SK-N-SH (cell line): ENCODE measurements around the gene CDC42EP4. TPM values are rescaled to one million over a fixed set of nuclear protein-coding genes. Genes with fewer than 3 reads are reported as not detected.

Experiments
- CTCF ChIA-PET: fragments of 300-600, 350-600 bp; formaldehyde crosslinking; extraction: SDS; loops from one replicate; lab custom pipeline; 2021; lab: Yijun Ruan, JAX
- POLR2A ChIA-PET: fragments of 350-600 bp; sonication (Branson Sonifier 250); formaldehyde crosslinking; extraction: SDS; loops from one replicate; lab custom pipeline; 2020; ENCODE audit warnings: antibody characterized with exemption, inconsistent platforms; lab: Yijun Ruan, JAX
- DNase-seq: peaks from one replicate; pipeline ENCODE4 v3.0.0; 2012
- H2AFZ ChIP-seq: fragments of 200-600 bp; sonication (generic); 2 replicates; pipeline ENCODE4 v1.8.1; 2016; ENCODE audit warnings: antibody characterized with exemption, mild to moderate bottlenecking, low read depth
- H3F3A ChIP-seq: fragments of 200-600 bp; sonication (generic); replicated peaks from 2 replicates; pipeline ENCODE3; 2016; ENCODE audit warnings: antibody characterized with exemption, mild to moderate bottlenecking; ENCODE audit not compliant: insufficient read depth
- H3K27ac ChIP-seq, 2 experiments: fragments of 200-500 bp in 1 of 2; fragments of 200-600 bp in 1 of 2; sonication (Bioruptor generic) in 1 of 2; sonication (generic), shearing (Covaris generic) in 1 of 2; 2 replicates each; pipeline versions ENCODE4 v1.5.1 to v1.6.1; 2014 to 2016; ENCODE audit warnings: low read depth in 2 of 2, inconsistent platforms in 1 of 2, low read length in 1 of 2, mild to moderate bottlenecking in 1 of 2, mixed read lengths in 1 of 2
- H3K27me3 ChIP-seq: fragments of 200-600 bp; sonication (generic), shearing (Covaris generic); 2 replicates; pipeline ENCODE4 v1.6.1; 2016; ENCODE audit warnings: mixed run types; ENCODE audit not compliant: insufficient read depth
- H3K36me3 ChIP-seq, 2 experiments: fragments of 200-500 bp in 1 of 2; fragments of 200-600 bp in 1 of 2; sonication (Bioruptor generic) in 1 of 2; sonication (generic) in 1 of 2; replicated peaks in 1 of 2; 2 replicates each; pipeline versions ENCODE3 to v1.5.1; 2014 to 2016; ENCODE audit warnings: low read length in 1 of 2, mild to moderate bottlenecking in 1 of 2; ENCODE audit not compliant: insufficient read depth in 2 of 2, control insufficient read depth in 1 of 2
- H3K4me1 ChIP-seq, 2 experiments: fragments of 200-500 bp in 1 of 2; fragments of 200-600 bp in 1 of 2; sonication (Bioruptor generic) in 1 of 2; sonication (generic), shearing (Covaris generic) in 1 of 2; 2 replicates each; pipeline versions ENCODE4 v1.5.1 to v1.6.1; 2014 to 2016; ENCODE audit warnings: low read depth in 1 of 2, low read length in 1 of 2, mixed run types in 1 of 2; ENCODE audit not compliant: insufficient read depth in 2 of 2, control insufficient read depth in 1 of 2
- H3K4me2 ChIP-seq: fragments of 200-600 bp; sonication (generic), shearing (Covaris generic); 2 replicates; pipeline ENCODE4 v1.6.1; 2017; ENCODE audit warnings: mixed run types
- H3K4me3 ChIP-seq, 2 experiments: fragments of 200-500 bp in 1 of 2; fragments of 200-600 bp in 1 of 2; sonication (Bioruptor generic) in 1 of 2; sonication (generic), shearing (Covaris generic) in 1 of 2; 2 replicates each; pipeline versions ENCODE4 v1.5.1 to v1.8.1; 2014 to 2016; ENCODE audit warnings: low read depth in 2 of 2, inconsistent platforms in 1 of 2, low read length in 1 of 2, mild to moderate bottlenecking in 1 of 2, mixed read lengths in 1 of 2, moderate library complexity in 1 of 2
- H3K79me2 ChIP-seq: fragments of 200-600 bp; sonication (generic); 2 replicates; pipeline ENCODE4 v1.8.1; 2017; ENCODE audit warnings: mild to moderate bottlenecking; ENCODE audit not compliant: insufficient read depth
- H3K9ac ChIP-seq: fragments of 200-600 bp; sonication (generic); 2 replicates; pipeline ENCODE4 v1.6.1; 2017; ENCODE audit warnings: mixed run types
- H3K9me2 ChIP-seq: fragments of 200-600 bp; sonication (generic); 2 replicates; pipeline ENCODE4 v1.6.1; 2017; ENCODE audit warnings: mixed run types
- H3K9me3 ChIP-seq: fragments of 200-600 bp; sonication (generic); 2 replicates; pipeline ENCODE4 v1.6.1; 2017; ENCODE audit warnings: mixed run types, mild to moderate bottlenecking, moderate library complexity
- H4K20me1 ChIP-seq: fragments of 200-600 bp; sonication (generic); 2 replicates; pipeline ENCODE4 v1.6.1; 2017; ENCODE audit warnings: mild to moderate bottlenecking, mixed run types; ENCODE audit not compliant: insufficient read depth
- EZH2phosphoT487 ChIP-seq: fragments of 200-600 bp; sonication (generic); IDR thresholded peaks from 2 replicates; pipeline ENCODE4 v1.6.1; 2017; ENCODE audit warnings: low read depth, mixed run types, mild to moderate bottlenecking, antibody characterized with exemption, moderate library complexity, borderline replicate concordance
- FOSL2 ChIP-seq: IDR thresholded peaks from 2 replicates; pipeline ENCODE4 v1.4.0; 2012; ENCODE audit warnings: low read depth, mild to moderate bottlenecking, moderate library complexity, borderline replicate concordance
- GABPA ChIP-seq: IDR thresholded peaks from 2 replicates; pipeline ENCODE4 v1.4.0; 2012; ENCODE audit warnings: low read depth, mild to moderate bottlenecking
- JUND ChIP-seq: IDR thresholded peaks from 2 replicates; pipeline ENCODE4 v1.4.0; 2012
- MXI1 ChIP-seq: IDR thresholded peaks from 2 replicates; pipeline ENCODE4 v1.6.1; 2012; ENCODE audit warnings: mild to moderate bottlenecking, low read depth, low read length, improper control_type of control experiment
- NFIC ChIP-seq: IDR thresholded peaks from 2 replicates; pipeline ENCODE4 v1.4.0; 2012; ENCODE audit warnings: borderline replicate concordance
- POLR2AphosphoS5 ChIP-seq: IDR thresholded peaks from 2 replicates; pipeline ENCODE4 v1.6.1; 2012; ENCODE audit warnings: low read depth, low read length
- RCOR1 ChIP-seq: fragments of 150-350 bp; IDR thresholded peaks from 2 replicates; pipeline ENCODE4 v1.6.1; 2017; ENCODE audit warnings: antibody characterized with exemption, low read length
- RXRA ChIP-seq: IDR thresholded peaks from 2 replicates; pipeline ENCODE4 v1.4.0; 2012; ENCODE audit warnings: low read depth, mild to moderate bottlenecking, borderline replicate concordance
- SMC3 ChIP-seq: IDR thresholded peaks from 2 replicates; pipeline ENCODE4 v1.6.1; 2012; ENCODE audit warnings: low read depth, low read length, improper control_type of control experiment
- TAF1 ChIP-seq: IDR thresholded peaks from 2 replicates; pipeline ENCODE4 v1.6.1; 2012; ENCODE audit warnings: low read depth, mild to moderate bottlenecking, low read length, moderate library complexity, borderline replicate concordance
- WGBS: methylation state at CpG from one replicate; pipeline ENCODE4 v1.1.6; 2017; ENCODE audit warnings: low lambda C conversion rate; 5-methylcytosine and 5-hydroxymethylcytosine counted together
- polyA plus RNA-seq, 3 experiments: library from polyadenylated mRNA; depleted of rRNA; stranded (reverse); fragments of >200 nt; gene quantifications; 2 replicates each; pipeline ENCODE4 v1.2.3, GENCODE V29; 2012
- TF ChIP-seq, protein P1 (sequence below): IDR thresholded peaks from 2 replicates; pipeline ENCODE4 v1.4.0; 2012; ENCODE audit warnings: low read depth, borderline replicate concordance
- TF ChIP-seq, protein P2 (sequence below): fragments of 150-350 bp; IDR thresholded peaks from 2 replicates; pipeline ENCODE4 v1.6.1; 2016; ENCODE audit warnings: mild to moderate bottlenecking, low read depth, low read length
- TF ChIP-seq, protein P3 (sequence below): IDR thresholded peaks from 2 replicates; pipeline ENCODE4 v1.4.0; 2012; ENCODE audit warnings: low read depth, borderline replicate concordance
- TF ChIP-seq, protein P4 (sequence below): IDR thresholded peaks from 2 replicates; pipeline ENCODE4 v1.4.0; 2012; ENCODE audit warnings: low read depth
- TF ChIP-seq, protein P5 (sequence below): IDR thresholded peaks from 2 replicates; pipeline ENCODE4 v1.6.1; 2012; ENCODE audit warnings: mild to moderate bottlenecking, low read depth, low read length, moderate library complexity

The CDC42EP4 gene
- polyA plus RNA-seq, 1 of the 3 experiments (the other 2 are of a cell fraction), result 28.3 TPM

GRCh38 chr17:73341350-73342049, 29.7 kb upstream of the CDC42EP4 start:
- 73% methylated on average over 15 of the region's 15 CpGs for WGBS
- H3K9ac ChIP-seq, result no peak overlapping the region
- no peaks in the 10 kb centered on the region for H4K20me1 ChIP-seq
- H3K9me3 ChIP-seq, result no peaks in the 10 kb centered on the region
- TF ChIP-seq RCOR1 (no peak), TAF1 (no peak), NFIC (no peak), FOSL2 (no peak), MXI1 (no peak), JUND (no peak), SMC3 (no peak), GABPA (no peak), POLR2AphosphoS5 (no peak), EZH2phosphoT487 (no peak), RXRA (no peak)
- TF ChIP-seq, protein P1, sequence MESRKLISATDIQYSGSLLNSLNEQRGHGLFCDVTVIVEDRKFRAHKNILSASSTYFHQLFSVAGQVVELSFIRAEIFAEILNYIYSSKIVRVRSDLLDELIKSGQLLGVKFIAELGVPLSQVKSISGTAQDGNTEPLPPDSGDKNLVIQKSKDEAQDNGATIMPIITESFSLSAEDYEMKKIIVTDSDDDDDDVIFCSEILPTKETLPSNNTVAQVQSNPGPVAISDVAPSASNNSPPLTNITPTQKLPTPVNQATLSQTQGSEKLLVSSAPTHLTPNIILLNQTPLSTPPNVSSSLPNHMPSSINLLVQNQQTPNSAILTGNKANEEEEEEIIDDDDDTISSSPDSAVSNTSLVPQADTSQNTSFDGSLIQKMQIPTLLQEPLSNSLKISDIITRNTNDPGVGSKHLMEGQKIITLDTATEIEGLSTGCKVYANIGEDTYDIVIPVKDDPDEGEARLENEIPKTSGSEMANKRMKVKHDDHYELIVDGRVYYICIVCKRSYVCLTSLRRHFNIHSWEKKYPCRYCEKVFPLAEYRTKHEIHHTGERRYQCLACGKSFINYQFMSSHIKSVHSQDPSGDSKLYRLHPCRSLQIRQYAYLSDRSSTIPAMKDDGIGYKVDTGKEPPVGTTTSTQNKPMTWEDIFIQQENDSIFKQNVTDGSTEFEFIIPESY, result no peak
- TF ChIP-seq, protein P2, sequence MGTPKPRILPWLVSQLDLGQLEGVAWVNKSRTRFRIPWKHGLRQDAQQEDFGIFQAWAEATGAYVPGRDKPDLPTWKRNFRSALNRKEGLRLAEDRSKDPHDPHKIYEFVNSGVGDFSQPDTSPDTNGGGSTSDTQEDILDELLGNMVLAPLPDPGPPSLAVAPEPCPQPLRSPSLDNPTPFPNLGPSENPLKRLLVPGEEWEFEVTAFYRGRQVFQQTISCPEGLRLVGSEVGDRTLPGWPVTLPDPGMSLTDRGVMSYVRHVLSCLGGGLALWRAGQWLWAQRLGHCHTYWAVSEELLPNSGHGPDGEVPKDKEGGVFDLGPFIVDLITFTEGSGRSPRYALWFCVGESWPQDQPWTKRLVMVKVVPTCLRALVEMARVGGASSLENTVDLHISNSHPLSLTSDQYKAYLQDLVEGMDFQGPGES, result no peak
- TF ChIP-seq, protein P3, sequence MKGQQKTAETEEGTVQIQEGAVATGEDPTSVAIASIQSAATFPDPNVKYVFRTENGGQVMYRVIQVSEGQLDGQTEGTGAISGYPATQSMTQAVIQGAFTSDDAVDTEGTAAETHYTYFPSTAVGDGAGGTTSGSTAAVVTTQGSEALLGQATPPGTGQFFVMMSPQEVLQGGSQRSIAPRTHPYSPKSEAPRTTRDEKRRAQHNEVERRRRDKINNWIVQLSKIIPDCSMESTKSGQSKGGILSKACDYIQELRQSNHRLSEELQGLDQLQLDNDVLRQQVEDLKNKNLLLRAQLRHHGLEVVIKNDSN, result no peak
- TF ChIP-seq, protein P4, sequence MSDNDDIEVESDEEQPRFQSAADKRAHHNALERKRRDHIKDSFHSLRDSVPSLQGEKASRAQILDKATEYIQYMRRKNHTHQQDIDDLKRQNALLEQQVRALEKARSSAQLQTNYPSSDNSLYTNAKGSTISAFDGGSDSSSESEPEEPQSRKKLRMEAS, result no peak
- TF ChIP-seq, protein P5, sequence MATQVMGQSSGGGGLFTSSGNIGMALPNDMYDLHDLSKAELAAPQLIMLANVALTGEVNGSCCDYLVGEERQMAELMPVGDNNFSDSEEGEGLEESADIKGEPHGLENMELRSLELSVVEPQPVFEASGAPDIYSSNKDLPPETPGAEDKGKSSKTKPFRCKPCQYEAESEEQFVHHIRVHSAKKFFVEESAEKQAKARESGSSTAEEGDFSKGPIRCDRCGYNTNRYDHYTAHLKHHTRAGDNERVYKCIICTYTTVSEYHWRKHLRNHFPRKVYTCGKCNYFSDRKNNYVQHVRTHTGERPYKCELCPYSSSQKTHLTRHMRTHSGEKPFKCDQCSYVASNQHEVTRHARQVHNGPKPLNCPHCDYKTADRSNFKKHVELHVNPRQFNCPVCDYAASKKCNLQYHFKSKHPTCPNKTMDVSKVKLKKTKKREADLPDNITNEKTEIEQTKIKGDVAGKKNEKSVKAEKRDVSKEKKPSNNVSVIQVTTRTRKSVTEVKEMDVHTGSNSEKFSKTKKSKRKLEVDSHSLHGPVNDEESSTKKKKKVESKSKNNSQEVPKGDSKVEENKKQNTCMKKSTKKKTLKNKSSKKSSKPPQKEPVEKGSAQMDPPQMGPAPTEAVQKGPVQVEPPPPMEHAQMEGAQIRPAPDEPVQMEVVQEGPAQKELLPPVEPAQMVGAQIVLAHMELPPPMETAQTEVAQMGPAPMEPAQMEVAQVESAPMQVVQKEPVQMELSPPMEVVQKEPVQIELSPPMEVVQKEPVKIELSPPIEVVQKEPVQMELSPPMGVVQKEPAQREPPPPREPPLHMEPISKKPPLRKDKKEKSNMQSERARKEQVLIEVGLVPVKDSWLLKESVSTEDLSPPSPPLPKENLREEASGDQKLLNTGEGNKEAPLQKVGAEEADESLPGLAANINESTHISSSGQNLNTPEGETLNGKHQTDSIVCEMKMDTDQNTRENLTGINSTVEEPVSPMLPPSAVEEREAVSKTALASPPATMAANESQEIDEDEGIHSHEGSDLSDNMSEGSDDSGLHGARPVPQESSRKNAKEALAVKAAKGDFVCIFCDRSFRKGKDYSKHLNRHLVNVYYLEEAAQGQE, result no peak
- no peaks in the 10 kb centered on the region for H3K9me2 ChIP-seq
- no peaks in the 10 kb centered on the region for H3K36me3 ChIP-seq
- H2AFZ ChIP-seq, result 0 out of 2 replicates have a peak overlapping the region, but pooled peaks have one; percentile 82
- peaks cover 23 to 46% of the 10 kb centered on the region in 2 experiments for H3K4me1 ChIP-seq
- H3K27me3 ChIP-seq, result no peaks in the 10 kb centered on the region
- H3F3A ChIP-seq, result peaks cover 5% of the 10 kb centered on the region
- no peak overlapping the region for H3K4me2 ChIP-seq
- H3K79me2 ChIP-seq, result no peaks in the 10 kb centered on the region
- H3K4me3 ChIP-seq, result no peak overlapping the region
- no peak for DNase-seq
- peak overlapping the region; percentile 70 to 92; a peak in 3 of 4 replicates for H3K27ac ChIP-seq
- CTCF ChIA-PET, result interaction anchor here (0.9 to 6.1 kb wide), 10 partner anchors 9 to 614 kb away, joined by 3 to 49 read pairs (median 13); partner anchors contain the start of gene CDC42EP4
- POLR2A ChIA-PET, result interaction anchor here (1.5 to 4.3 kb wide), 4 partner anchors 15 to 40 kb away, joined by 6 to 26 read pairs (median 16); no protein-coding TSS in a partner anchor
